ENCODE data around the gene TMCC2.
A peak's percentile ranks its signal among the peaks of the same experiment; 100 is the strongest.

The TMCC2 gene

DNA sequence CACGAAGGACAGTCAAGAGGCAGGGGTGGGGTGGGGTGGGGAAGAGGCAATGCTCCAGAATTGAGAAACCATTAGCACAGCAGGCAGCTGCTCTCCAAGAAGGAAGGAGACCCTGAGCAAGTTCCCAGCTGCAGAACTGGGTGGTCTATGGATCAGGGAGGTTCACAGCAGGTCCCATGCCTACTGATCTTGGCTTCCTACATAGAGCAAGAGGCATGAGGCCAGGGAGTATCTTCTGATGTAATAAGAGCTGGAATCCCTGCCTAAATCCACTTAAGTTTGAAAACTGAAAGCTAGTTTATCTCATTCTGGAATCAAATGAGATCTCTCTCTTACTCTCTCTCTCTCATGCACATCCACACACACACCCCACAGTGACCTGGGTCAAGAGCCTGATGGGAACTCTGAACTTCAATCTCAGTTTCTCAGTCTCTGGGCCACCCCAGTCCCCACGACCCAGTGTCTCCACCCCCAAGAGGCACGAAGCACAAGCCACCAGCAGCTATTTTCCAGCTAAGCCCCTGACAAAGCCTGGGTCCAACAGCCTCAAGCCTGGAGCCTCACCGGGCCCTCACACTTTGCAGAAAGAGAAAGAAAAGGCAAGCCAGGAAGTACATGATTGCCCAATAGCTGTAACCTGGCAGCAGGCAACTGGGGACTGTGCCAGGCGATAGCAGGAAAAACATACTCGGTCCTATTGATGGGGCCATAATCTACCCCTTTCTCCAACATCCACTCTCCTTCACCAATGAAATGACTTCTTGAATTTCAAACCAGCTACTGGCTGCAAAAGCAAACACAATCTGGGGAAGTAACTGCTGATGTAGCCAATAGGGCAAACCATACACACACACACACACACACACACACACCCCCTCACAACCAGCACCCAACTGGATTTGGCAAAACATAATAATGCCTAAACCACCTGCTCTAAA is 91.6 kb downstream of the TMCC2 start:
- Histone ChIP-seq H3K4me3 (peak overlapping the region; percentile 34), H3K27ac (peak overlapping the region in 1 of 2 donors; percentile 49)
- TF ChIP-seq, protein P1, sequence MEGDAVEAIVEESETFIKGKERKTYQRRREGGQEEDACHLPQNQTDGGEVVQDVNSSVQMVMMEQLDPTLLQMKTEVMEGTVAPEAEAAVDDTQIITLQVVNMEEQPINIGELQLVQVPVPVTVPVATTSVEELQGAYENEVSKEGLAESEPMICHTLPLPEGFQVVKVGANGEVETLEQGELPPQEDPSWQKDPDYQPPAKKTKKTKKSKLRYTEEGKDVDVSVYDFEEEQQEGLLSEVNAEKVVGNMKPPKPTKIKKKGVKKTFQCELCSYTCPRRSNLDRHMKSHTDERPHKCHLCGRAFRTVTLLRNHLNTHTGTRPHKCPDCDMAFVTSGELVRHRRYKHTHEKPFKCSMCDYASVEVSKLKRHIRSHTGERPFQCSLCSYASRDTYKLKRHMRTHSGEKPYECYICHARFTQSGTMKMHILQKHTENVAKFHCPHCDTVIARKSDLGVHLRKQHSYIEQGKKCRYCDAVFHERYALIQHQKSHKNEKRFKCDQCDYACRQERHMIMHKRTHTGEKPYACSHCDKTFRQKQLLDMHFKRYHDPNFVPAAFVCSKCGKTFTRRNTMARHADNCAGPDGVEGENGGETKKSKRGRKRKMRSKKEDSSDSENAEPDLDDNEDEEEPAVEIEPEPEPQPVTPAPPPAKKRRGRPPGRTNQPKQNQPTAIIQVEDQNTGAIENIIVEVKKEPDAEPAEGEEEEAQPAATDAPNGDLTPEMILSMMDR (IDR thresholded peaks at IDR 0.05), result no peak
- DNase-seq (ENCODE audit: low spot score), result no peak

DNA sequence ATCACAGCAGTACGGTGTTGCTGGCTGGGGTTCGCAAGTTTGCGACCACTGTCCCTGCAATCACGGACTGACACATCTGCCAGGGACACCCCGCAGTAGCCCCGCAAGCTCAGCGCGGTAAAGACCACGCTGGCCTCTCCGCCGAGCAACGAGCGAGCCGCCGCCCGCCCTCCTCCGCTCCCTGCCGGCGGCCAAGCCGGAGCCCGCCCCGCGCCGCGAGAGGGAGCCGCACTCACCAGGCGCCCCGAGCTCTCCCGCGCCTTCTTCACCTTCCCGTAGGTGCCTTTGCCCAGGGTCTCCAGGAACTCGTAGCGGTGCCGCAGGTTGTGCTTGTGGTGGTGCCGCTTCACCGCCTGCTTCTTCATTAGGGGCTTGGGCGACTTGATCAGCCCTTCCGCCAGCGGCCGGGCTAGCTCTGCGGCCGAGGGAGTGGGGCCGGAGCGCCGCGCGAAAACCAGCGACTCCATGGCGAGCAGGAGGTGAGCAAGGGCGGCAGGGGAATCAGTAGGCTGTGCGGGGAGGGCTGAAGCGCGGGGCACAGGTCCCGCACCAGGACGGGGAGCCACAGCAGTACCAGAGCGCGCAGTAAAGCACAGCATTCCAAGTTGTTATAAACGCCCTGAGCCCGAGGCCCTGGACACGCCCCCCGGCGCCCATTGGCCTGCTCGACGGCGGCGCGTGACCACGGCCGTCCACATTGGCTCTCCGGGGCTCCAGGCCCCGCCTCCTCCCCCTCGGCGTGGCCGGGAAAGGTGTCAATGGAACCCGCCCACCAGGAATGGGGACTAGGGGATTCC is 93.6 kb downstream of the TMCC2 start, which contains the start of gene NUAK2:
NUAK2 (minus strand) TSS at position 584 of the 797 bp plus-strand sequence; CDS start at position 467, 117 bp downstream.
- TF ChIP-seq, protein P1 (IDR thresholded peaks at IDR 0.05), result no peak
- DNase-seq (ENCODE audit: low spot score), result peak; percentile 89

DNA sequence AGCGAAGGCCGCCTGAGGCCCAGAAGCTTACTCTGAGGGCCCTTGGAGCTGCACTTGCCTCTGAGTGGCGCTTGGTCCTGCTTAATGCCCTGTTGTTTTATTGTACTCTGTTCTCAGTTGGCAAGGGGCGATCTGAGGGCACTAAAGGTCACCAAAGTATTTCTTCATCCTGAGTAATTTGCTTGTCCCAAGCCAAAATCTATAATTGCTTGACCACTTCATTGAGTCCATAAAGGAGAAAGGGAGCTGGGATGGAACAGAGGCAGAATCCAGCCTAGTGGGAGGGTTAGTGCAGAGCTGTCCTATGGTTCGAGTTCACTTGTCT is 94.2 kb downstream of the TMCC2 start:
- Histone ChIP-seq H3K4me3 (peak overlapping the region; percentile 72), H3K27ac (peak overlapping the region in 1 of 2 donors; percentile 52)
- no peak for DNase-seq (ENCODE audit: low spot score)
- TF ChIP-seq, protein P1 (IDR thresholded peaks at IDR 0.05), result no peak

More for the DNA sequence above, 93.6 kb downstream of the TMCC2 start, which contains the start of gene NUAK2:
- H3K4me3 ChIP-seq, result peak within 1 kb of the TSS; percentile 72
- peak within 1 kb of the TSS in 1 of 2 donors; percentile 52 for H3K27ac ChIP-seq
